Eye (tissue), 1 donor: ENCODE results near the gene HRCT1.
"Not testable (repeated sequence)": the region's sequence is repeated elsewhere in the genome, so short reads cannot be mapped to it uniquely, and the experiment has no call there.

Experiments
- DNase-seq: peaks from one replicate; pipeline ENCODE4 v3.0.0-alpha.2; 2015

HRCT1 gene

GRCh38 chr9:35919212-35920008 is 13.4 kb downstream of the HRCT1 start:
- no peak for DNase-seq

- no peak for DNase-seq
These were observed 14.1 kb downstream of the HRCT1 start for GRCh38 chr9:35920051-35920620.

- no peak for DNase-seq
These were observed 17.6 kb downstream of the HRCT1 start for GRCh38 chr9:35923598-35923926.

GRCh38 chr9:35923927-35924763 is 18.1 kb downstream of the HRCT1 start:
- peak; percentile 21 for DNase-seq

GRCh38 chr9:35928591-35929452 is 22.8 kb downstream of the HRCT1 start:
- no peak for DNase-seq

- no peak for DNase-seq
These were observed 23.4 kb downstream of the HRCT1 start for GRCh38 chr9:35929453-35929718.

GRCh38 chr9:35930521-35930920 is 24.5 kb downstream of the HRCT1 start:
- no peak for DNase-seq

- DNase-seq, result no peak
These were observed 25.0 kb downstream of the HRCT1 start for GRCh38 chr9:35930989-35931388.

- no peak for DNase-seq
These were observed 26.7 kb downstream of the HRCT1 start for GRCh38 chr9:35932735-35933134.

GRCh38 chr9:35933550-35934067 is 27.6 kb downstream of the HRCT1 start:
- DNase-seq, result no peak

GRCh38 chr9:35934069-35934468 is 28.1 kb downstream of the HRCT1 start:
- not testable (repeated sequence) for DNase-seq

GRCh38 chr9:35935261-35935660 is 29.3 kb downstream of the HRCT1 start:
- no peak for DNase-seq

GRCh38 chr9:35935755-35936509 is 29.9 kb downstream of the HRCT1 start:
- DNase-seq, result no peak

GRCh38 chr9:35937227-35937626 is 31.2 kb downstream of the HRCT1 start:
- no peak for DNase-seq

- DNase-seq, result no peak
These were observed 32.7 kb downstream of the HRCT1 start for GRCh38 chr9:35938474-35939356.

GRCh38 chr9:35939679-35940250 is 33.8 kb downstream of the HRCT1 start:
- no peak for DNase-seq

GRCh38 chr9:35940458-35941407 is 34.7 kb downstream of the HRCT1 start:
- no peak for DNase-seq

- DNase-seq, result no peak
These were observed 36.3 kb downstream of the HRCT1 start for GRCh38 chr9:35942286-35942685.

GRCh38 chr9:35944173-35944572 is 38.2 kb downstream of the HRCT1 start:
- no peak for DNase-seq

- no peak for DNase-seq
These were observed 38.8 kb downstream of the HRCT1 start for GRCh38 chr9:35944841-35945240.
